Kidney epithelial cell (primary cell): ENCODE measurements around the gene PLOD3. TPM values are rescaled to one million over a fixed set of nuclear protein-coding genes. Genes with fewer than 3 reads are reported as not detected.

Experiments used
- DNase-seq: peaks from one replicate; pipeline ENCODE4 v3.0.0-alpha.2; 2010; ENCODE audit warnings: low read depth
- H3K27me3 ChIP-seq: 2 replicates; pipeline ENCODE4 v1.6.0; 2011; ENCODE audit warnings: low read length; ENCODE audit not compliant: control insufficient read depth, insufficient read depth
- H3K36me3 ChIP-seq: 2 replicates; pipeline ENCODE4 v1.5.1; 2011; ENCODE audit warnings: low read length; ENCODE audit not compliant: control insufficient read depth, insufficient read depth
- H3K4me3 ChIP-seq: 2 replicates; pipeline ENCODE4 v1.5.1; 2011; ENCODE audit warnings: low read depth, mild to moderate bottlenecking, control low read depth, low read length
- total RNA-seq: library from RNA; depleted of rRNA; stranded (reverse); fragments of >200 nt; gene quantifications from 2 replicates; pipeline ENCODE4 v1.2.3, GENCODE V29; 2015
- TF ChIP-seq, protein P1 (sequence below): IDR thresholded peaks from 2 replicates; pipeline ENCODE4 v1.5.1; 2011; ENCODE audit warnings: mild to moderate bottlenecking, moderate library complexity, low read length, control low read depth, inconsistent platforms; ENCODE audit not compliant: insufficient read depth, poor library complexity, severe bottlenecking

The PLOD3 gene
- total RNA-seq, 1 donor from 2014 or later: 95.6 TPM

- peaks cover 70% of the 10 kb centered on the region for H3K27me3 ChIP-seq
- no peak overlapping the region for H3K4me3 ChIP-seq
- no peaks in the 10 kb centered on the region for H3K36me3 ChIP-seq
- TF ChIP-seq, protein P1, sequence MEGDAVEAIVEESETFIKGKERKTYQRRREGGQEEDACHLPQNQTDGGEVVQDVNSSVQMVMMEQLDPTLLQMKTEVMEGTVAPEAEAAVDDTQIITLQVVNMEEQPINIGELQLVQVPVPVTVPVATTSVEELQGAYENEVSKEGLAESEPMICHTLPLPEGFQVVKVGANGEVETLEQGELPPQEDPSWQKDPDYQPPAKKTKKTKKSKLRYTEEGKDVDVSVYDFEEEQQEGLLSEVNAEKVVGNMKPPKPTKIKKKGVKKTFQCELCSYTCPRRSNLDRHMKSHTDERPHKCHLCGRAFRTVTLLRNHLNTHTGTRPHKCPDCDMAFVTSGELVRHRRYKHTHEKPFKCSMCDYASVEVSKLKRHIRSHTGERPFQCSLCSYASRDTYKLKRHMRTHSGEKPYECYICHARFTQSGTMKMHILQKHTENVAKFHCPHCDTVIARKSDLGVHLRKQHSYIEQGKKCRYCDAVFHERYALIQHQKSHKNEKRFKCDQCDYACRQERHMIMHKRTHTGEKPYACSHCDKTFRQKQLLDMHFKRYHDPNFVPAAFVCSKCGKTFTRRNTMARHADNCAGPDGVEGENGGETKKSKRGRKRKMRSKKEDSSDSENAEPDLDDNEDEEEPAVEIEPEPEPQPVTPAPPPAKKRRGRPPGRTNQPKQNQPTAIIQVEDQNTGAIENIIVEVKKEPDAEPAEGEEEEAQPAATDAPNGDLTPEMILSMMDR: peak; percentile 91
- DNase-seq: no peak
Observed at GRCh38 chr7:101169838-101170551, 47.4 kb downstream of the PLOD3 start.

DNA sequence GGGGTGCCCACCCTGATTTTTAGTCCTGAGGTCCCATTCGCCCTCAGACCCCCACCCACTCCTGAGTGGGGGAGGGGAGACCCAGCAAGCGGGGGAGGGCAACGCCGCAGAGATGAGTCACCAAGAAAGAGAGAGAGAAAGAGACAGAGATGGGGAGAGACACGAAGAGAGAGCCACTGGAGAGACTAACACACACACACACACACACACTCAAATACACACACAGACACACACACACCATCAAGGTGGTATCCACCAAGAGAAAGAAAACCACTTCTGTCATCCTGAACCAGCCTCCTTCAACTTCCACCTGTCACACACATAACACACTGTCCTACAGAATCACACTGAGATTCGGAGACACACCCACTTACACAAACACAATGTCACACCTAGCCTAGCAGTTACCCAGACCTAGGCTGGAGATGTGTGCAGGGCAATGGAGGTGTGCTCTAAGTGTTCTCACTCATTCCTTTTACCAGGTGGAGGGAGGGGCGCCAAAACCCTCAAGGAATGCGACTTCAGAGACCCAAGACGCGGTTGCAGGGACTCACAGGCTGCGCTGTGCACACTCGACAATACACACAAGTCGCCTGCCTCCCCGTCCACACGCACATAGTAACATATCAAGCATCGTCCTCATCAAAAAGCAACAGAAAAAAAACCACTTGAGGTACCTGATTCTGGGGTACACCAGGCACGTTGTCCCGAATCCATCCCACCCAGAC is 48.1 kb downstream of the PLOD3 start:
- H3K27me3 ChIP-seq: peaks cover 71% of the 10 kb centered on the region
- no peaks in the 10 kb centered on the region for H3K36me3 ChIP-seq
- no peak overlapping the region for H3K4me3 ChIP-seq
- TF ChIP-seq, protein P1: no peak
- DNase-seq: no peak

GRCh38 chr7:101168412-101169049 is 48.9 kb downstream of the PLOD3 start:
- no peak for DNase-seq
- Histone ChIP-seq H3K27me3 (peaks cover 68% of the 10 kb centered on the region), H3K36me3 (no peaks in the 10 kb centered on the region), H3K4me3 (no peak overlapping the region)
- TF ChIP-seq, protein P1: no peak

GRCh38 chr7:101167645-101168411 is 49.6 kb downstream of the PLOD3 start:
- Histone ChIP-seq H3K27me3 (peaks cover 64% of the 10 kb centered on the region), H3K36me3 (no peaks in the 10 kb centered on the region), H3K4me3 (no peak overlapping the region)
- DNase-seq: no peak
- TF ChIP-seq, protein P1: no peak

GRCh38 chr7:101166909-101167644 is 50.3 kb downstream of the PLOD3 start:
- Histone ChIP-seq H3K4me3 (no peak overlapping the region), H3K27me3 (peaks cover 57% of the 10 kb centered on the region), H3K36me3 (no peaks in the 10 kb centered on the region)
- TF ChIP-seq, protein P1: no peak
- no peak for DNase-seq
